GM18499 (cell line): ENCODE data around the gene PTPN7.
"Not testable (repeated sequence)": the region's sequence is repeated elsewhere in the genome, so short reads cannot be mapped to it uniquely, and the experiment has no call there.

Experiments used
- ATAC-seq: cut with Tn5 transposase; IDR thresholded peaks from one replicate; pipeline ENCODE4 v1.9.1; 2021; ENCODE audit warnings: moderate number of reproducible peaks; ENCODE audit not compliant: insufficient read depth, unreplicated experiment

PTPN7 gene

DNA sequence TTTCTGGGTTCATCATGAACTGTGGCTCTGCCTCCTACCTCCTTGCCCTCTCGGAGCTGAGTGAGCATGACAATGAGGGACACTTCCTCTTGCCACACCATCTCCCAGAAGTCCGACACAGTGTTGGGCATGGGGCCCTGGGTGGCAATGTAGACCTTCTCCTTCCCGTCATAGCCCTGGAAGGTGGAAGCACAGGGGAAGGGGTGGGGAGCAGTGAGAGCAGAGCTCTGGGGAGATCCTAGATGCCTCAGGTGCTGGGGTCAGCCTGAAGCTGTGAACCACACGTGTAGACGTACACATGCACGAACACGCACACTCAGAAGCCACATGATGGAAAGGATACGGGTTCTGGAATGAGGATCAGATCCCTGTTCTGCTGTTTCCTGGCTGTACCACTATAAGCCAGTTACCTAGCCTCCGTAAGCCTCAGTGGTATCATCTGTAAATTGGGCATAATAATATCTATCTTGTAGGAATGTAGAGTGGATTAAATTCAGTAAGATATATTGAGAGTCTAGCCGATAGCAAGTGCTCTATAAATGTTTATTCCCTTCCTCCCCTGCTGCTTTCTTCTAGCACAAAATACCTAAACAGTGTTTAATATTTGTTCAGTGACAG, 6.1 kb downstream of the PTPN7 start:
- no peak for ATAC-seq

DNA sequence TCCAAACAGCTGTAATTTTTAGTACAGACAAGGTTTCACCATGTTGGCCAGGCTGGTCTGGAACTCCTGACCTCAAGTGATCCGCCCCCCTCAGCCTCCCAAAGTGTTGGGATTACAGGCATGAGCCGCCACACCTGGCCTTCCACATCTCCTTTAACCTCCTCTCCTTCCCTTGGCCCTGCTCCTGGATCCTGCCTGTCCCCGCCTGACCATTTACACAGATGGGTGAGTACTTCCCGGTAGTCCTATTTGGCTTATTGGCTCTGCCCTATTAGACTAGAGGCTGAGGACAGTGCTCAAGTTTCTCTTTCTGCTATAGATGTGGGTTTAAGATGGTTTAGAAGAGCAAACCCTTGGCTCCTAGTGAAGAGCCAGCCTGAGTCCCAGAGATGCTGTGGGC, 7.1 kb downstream of the PTPN7 start:
- ATAC-seq, result no peak

DNA sequence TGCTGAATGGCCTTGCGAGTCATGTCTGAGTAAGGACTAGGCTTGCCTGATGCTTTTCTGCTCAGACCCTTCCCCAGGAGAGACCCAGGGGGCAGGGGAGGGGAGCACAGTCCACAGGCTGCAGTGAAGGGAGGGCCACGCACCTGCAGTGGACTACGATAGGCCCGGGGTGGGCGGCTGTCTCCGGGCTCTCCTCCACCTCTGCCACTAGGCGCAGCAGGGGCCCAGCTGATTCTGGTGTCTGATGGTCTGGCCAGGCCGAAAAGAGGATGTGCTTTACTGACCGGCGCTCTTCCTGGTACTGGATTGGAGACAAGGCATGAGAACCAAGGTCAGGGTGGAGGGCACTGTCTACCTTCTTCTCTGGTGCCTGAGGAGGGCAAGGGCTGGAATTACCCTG, 8.0 kb downstream of the PTPN7 start:
- ATAC-seq, result no peak

DNA sequence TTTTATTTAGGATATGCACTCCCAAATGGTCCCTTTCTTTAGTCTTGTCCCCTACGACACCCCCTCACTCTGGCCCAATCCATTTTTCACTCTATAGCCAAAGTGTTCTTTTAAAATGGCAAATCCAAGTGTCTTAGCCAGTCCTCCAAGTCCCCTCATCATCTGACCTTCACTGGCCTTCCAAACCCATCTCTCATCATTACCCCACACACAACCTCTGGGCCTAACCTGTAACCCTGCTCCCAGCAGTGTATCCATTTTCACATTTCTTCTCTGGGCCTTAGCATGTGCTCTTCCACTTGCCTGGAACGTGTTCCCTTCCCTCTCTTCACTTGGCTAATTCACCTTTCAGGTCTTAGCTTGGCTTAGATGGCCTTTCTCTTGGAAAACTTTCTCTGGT, 9.4 kb downstream of the PTPN7 start:
- no peak for ATAC-seq

DNA sequence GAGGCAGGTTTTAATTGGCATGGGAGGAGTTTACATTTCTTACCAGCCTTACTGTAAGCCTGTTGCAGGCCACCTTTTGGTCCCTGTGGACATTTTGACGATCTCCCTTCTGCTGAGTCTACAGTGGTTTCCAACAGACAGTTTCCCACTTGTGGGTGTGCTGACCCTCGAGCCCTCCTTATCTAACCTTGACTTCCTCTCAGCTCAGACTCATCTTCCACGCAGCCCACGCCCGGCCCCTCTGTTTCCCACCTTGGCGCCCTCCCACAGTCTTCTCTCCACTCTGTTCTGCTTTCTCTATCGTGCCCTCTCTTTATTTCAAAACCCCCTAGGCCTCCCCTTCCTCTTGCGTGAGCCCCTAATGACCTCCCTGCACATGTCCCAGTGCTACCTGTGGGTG, 9.8 kb downstream of the PTPN7 start:
- ATAC-seq, result no peak

DNA sequence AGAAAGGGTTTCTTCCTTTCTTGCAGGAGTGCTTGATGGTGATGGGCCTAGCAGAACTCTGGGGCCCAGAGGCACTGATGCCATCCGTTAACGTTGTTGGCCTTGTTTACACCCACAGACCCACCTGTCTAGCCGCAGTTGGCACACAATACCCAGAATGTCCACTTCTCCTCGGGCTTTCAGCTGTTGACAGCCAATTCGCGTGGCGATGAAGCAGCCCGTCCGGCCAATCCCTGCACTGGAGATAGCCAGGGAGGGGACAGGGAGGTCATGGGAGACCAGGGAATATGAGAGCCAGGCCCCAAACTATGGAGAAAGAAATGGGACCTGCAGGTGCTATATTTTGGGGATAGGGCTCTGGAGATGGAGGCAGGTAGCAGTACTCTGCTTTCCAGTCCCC, 10.2 kb downstream of the PTPN7 start:
- no peak for ATAC-seq

DNA sequence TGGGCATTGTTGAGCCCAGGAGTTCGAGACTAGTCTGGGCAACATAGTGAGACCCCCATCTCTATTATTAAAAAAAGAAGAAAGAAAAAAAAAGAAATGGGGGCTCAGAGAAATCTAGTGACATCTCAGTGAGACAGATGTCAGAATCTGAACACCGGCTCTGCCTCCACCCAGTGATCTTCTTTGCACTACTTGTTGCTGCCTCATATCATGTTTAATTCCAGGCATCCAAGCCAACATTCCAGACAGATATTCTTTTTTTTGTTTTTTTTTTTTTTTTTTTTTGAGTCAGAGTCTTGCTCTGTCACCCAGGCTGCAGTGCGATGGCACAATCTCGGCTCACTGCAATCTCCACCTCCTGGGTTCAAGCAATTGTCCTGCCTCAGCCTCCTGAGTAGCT, 10.8 kb downstream of the PTPN7 start:
- ATAC-seq, result no peak

DNA sequence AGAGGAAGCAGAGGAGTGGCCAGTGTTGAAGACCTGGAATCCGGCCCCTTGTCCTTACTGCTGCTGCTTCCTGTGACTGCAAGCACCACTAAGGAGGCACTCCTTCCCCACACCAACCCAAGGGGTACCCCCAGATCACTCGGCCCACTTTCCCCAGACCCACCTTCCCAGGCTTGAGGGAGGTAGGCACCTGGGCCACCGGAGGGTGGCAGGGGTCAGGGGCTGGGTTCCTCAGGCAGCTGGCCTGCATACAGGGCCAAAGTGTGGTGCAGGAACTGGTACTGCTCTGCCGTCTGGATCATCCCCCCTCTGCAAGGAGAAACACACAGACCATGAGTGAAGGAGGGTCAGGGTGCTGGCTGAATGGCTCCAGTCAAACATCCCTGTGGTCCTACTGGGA, 12.0 kb downstream of the PTPN7 start:
- no peak for ATAC-seq

DNA sequence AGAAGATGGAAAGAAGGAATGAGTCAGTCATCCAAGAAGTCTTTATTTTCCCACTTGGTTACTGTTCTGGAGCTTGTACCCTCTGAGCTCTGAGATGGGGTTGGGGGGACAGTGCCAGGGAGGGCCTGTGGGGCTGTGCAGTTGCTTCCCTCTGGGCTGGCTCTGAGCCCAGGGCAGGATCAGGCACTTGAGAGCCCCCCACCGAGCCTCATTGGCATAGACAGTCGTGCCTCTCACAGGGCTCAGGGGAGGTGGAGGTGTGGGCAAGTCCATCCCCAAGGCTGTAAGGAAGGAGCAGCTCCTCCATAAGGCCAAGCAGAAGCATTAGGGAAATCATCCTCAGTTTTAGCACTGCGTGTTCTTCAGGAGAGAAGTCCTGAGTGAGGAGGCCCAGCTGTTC, 13.4 kb downstream of the PTPN7 start:
- ATAC-seq, result no peak

DNA sequence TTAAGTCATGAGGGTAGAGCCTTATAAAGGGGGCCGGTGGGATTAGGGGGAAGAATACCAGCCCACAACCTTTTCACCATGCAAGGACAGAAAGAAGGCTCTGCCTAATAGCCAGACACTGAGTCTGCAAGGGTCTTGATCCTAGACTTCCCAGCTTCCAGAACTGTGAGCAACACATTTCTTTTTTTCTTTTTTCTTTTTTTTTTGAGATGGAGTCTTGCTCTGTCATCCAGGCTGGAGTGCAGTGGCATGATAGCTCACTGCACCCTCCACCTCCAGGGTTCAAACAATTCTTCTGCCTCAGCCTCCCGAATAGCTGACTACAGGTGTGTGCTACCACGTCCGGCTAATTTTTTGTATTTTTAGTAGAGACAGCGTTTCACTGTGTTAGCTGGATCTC, 14.1 kb downstream of the PTPN7 start:
- no peak for ATAC-seq

DNA sequence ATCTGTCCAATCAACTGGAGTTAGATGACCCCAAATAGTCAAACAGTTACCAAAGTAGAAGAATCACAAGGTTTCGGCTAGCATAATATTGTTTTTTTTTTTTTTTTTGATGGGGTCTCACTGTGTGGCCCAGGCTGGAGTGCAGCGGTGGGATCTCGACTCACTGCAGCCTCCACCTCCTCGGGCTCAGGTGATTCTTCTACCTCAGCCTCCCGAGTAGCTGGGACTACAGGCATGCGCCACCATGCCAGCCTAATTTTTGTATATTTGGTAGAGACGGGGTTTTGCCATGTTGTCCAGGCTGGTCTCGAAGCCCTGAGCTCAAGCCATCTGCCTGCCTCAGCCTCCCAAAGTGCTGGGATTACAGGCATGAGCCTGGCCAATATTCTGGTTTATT, 14.7 kb downstream of the PTPN7 start:
- not testable (repeated sequence) for ATAC-seq

DNA sequence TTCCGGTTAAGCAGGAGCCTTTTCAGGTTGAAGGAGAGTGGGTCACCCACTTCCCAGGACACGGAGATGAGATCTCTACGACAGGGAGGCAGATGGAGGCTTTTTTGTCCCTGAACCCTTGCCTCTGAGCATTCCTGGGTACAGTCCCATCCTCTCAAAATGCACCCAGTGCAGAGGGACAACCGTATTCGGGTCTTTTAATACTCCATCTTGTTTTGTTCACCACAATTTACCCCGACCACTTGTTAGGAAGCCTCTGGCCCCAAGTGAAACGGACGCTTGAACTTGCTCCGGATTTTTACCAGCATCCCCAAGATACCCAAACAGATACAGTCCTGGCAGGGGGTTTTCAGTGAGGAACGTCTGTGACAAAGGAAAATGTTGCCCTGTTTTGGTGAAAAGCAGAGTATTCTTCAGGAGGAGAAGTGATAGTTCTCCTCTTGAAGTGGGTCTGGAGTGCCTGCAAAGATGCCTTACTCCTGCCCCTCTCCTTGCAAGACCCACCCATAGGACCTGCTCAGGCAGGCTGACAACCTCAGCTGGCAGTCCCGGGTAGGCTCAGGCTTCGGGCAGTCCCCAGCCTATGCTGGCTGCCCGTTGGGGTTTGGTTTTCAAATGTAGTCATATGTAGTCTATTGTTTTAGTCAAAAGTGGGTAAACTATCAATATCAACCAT, 15.2 kb downstream of the PTPN7 start:
- ATAC-seq, result no peak

DNA sequence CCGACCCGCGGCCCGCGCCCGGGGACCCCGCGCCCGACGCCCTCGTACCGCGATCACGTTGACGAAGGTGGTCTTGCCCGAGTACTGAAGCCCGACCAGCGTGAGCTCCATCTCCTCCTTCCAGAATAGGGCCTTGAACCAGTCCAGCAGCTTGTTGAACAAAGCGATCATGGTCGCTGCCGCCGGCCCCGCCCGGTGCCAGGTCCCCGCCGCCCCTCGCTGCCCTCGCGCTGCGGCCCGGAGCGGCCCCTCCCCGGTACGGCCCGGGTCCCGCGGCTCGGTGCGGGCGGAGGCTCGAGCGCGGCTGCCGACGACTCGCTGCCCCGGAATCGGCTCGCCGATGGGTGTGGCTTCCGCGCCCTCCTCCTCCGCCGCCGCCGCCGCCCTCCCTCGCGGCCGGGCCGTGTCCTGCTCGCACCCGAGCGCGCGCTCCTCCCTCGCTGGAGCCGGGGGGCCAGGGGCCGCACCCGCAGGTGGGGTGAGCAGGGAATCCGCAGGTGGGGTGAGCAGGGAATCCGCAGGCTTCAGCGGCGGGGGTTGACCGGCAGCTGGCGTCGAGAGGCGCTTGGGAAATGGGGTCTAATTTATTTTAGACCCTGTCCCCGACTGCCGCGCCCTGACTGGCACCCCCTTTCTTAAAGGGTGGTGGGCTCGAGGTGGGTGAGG, 15.9 kb downstream of the PTPN7 start, which contains the start of gene ARL8A:
ARL8A (minus strand) TSS at position 336 of the 666 bp plus-strand sequence; CDS start at position 171, 165 bp downstream.
- ATAC-seq, result no peak

DNA sequence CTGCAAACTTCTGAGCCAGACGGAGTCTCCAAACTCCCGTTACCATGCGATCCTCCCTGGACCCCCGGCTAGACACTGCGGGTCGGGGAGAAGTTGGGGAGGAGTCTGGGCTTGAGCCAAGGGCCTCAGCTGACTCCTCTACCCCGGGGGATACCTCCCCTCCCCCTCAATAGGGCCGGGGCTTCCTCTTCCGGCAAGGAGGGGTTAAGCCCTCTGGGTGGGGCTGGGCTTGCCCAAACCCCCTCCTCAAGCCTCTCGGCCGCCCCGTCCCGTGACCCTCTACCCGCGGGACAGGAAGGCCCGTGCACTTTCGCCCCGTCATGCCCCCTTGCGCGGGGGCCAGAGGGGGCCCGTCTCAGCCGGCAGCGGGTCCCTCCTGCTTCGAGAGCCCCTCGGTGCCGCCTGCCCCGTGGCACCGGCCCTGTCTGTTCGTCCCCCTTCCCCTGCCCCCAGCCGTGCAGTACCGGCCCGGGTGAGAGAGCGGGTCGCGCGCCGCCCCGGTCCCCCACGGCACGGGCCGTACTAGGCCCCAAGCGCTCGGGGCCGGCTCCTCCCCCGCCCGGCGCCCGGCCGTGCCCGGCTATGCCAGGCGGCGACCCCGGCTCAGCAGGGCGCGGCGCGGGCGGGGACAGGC, 16.5 kb downstream of the PTPN7 start:
- ATAC-seq, result no peak

DNA sequence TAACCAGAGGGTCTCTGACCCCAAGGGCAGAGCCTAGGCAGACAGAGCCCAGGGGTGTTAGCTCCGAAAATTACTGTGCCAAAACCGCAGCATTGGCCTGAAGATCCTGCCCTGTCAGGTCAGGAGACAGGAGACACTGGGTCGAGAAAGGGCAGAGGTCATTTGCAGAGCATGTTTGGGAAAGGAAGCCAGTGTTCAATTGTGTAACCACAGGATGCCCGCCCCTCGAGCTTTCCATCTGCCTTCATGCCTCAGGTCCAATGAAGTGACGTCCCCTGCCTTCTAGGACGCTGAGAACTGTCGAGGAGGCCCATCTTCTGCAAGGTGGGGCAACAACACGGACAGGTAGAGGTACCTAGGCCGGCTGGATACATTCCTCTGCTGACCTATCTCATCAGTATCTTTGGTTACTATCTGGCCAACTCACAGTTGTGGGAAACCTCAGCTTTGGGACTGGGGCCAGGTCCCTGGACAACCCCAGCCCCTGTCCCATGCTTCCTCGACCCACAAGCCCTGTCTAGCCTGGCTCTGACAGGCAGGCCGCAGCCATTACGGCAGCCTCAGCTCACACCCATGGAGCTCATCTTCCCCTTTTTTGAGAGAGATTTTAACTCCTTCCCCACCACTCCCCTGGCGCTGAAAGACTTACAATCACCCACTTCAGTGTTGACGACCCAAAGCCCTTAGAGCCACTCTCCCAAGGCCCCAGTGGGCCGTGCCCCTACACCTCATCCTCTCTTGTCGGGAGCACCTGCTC, 17.2 kb downstream of the PTPN7 start:
- ATAC-seq, result no peak

DNA sequence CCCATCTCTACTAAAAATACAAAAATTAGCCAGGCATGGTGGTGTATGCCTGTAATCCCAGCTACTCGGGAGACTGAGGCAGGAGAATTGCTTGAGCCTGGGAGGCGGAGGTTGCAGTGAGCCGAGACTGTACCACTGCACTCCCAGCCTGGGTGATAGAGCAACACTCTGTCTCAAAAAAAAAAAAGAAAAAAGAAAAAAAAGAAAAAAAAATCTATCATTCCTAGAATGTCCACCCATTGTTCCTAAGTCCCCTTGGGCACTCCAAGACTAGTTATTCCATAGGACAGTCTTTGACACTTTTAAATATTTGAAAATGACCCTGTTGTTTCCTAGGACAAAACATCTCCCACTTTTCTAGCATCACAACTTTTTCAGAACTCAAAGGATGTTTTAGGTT, 18.9 kb downstream of the PTPN7 start:
- ATAC-seq, result not testable (repeated sequence)

DNA sequence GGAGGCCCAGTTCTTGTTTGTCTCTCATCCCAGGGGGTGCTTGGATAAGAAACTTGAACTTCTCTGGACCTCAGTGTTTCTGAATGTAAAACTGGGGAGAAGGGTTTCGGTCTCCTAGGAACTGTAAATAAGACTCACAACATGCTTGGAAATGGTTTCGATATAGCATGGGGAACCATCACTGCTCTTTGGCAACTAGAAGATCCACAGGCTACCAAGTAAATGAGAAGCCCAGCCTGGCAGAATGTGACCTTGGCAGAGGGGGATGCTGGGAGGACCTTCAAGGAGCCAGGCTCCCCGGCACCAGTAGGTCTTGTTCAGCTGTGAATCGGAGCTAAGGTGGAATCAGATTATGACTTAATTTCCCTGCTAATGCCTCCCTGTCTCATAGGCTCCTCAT, 19.6 kb downstream of the PTPN7 start:
- no peak for ATAC-seq

DNA sequence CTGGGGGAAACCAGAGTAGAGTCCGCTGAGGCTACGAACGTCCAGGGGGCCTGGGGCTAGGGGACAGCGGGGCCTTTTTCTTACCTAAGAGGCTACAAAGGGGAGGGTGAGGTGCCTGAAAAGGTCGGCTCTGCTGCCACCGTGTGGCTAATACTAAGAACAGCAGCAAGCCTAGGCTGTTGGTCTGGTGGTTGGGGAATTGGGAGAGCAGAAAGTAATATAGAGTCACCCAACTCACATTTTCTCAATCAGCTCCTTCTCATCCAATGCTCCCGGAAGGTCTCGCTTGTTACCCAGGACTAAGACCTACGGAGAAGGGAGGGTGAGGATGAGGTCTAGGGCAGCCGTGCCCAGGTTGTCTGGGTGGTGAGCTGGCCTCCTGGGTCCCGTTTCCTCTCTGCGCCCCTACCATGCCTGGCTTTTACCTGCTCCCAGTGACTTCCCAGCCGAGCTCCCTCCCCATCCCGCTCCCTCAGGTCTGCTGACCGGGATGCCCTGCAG, 25.1 kb downstream of the PTPN7 start:
- ATAC-seq, result no peak

DNA sequence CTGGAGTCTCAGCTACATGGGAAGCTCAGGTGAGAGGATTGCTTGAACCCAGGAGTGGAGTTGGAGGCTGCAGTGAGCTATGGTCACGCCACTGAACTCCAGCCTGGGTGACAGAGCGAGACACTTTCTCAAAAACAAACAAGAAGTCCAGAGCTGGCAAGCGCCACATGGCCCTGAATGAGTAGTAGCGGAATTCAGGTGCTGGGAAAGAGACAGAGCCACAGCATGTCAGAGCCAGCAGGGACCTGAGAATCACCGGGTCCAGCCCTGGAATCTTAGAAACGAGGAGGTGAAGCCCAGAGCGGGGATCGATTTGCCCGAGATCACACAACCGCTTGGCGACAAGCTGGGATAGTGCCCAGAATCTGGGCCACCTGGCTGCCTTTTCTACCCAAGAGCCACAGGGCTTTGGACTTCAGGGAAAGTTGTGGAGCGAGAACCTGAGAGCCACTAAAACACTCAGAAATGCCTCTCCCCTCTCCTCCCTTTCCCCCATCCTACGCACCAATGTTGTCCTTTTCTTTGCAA, 25.7 kb downstream of the PTPN7 start:
- ATAC-seq, result no peak

DNA sequence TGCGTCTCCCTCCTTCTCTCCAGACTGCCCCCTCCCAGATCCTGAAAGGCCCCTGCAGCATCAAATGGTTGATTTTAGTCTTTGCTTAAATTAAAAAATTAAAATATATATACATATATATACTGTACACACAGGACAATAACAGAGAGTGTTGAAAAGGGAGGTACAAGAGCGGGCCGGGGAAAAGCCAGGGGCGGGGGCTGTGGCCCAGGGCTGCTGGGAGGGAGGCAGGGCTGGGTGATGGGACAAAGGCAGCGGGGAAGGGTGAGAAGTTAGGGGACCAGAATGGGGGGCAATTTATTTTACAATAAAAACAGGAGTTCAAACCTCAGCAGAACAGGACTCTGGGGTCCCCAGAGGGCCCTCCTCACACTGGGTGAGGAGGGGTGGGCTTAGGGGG, 26.4 kb downstream of the PTPN7 start:
- no peak for ATAC-seq
